ENCODE data around the gene GPX7.
A peak's percentile ranks its signal among the peaks of the same experiment; 100 is the strongest.

Gene GPX7

GRCh38 chr1:52635321-52636089 lies 33.3 kb downstream of the GPX7 start:
- Histone ChIP-seq H3K27me3 (replicated peaks; ENCODE audit: control insufficient read depth, insufficient read depth, low read length, poor library complexity, severe bottlenecking) (no peaks in the 10 kb centered on the region), H3K27ac (ENCODE audit: insufficient read depth, low read length, poor library complexity, severe bottlenecking) (peak overlapping the region; percentile 87), H3K4me3 (ENCODE audit: insufficient read depth, low read depth, low read length, poor library complexity, severe bottlenecking) (no peak overlapping the region), H3K36me3 (ENCODE audit: control insufficient read depth, insufficient read depth, low read length) (no peaks in the 10 kb centered on the region), H3K9me3 (ENCODE audit: control insufficient read depth, low read length) (no peaks in the 10 kb centered on the region), H3K4me1 (ENCODE audit: control insufficient read depth, insufficient read depth, low read length, poor library complexity, severe bottlenecking) (peaks cover 66% of the 10 kb centered on the region)
- no peak for DNase-seq

GRCh38 chr1:52636721-52637695 lies 34.8 kb downstream of the GPX7 start:
- H3K4me1 ChIP-seq (ENCODE audit: control insufficient read depth, insufficient read depth, low read length, poor library complexity, severe bottlenecking), result peaks cover 68% of the 10 kb centered on the region
- no peaks in the 10 kb centered on the region for H3K9me3 ChIP-seq (ENCODE audit: control insufficient read depth, low read length)
- peak overlapping the region; percentile 87 for H3K27ac ChIP-seq (ENCODE audit: insufficient read depth, low read length, poor library complexity, severe bottlenecking)
- H3K36me3 ChIP-seq (ENCODE audit: control insufficient read depth, insufficient read depth, low read length), result no peaks in the 10 kb centered on the region
- peak overlapping the region; percentile 0 for H3K4me3 ChIP-seq (ENCODE audit: insufficient read depth, low read depth, low read length, poor library complexity, severe bottlenecking)
- H3K27me3 ChIP-seq (replicated peaks; ENCODE audit: control insufficient read depth, insufficient read depth, low read length, poor library complexity, severe bottlenecking), result no peaks in the 10 kb centered on the region
- DNase-seq, result peak; percentile 56 to 69 (median 65)

GRCh38 chr1:52637946-52638345 lies 35.8 kb downstream of the GPX7 start:
- no peak for DNase-seq
- Histone ChIP-seq H3K27me3 (replicated peaks; ENCODE audit: control insufficient read depth, insufficient read depth, low read length, poor library complexity, severe bottlenecking) (no peaks in the 10 kb centered on the region), H3K27ac (ENCODE audit: insufficient read depth, low read length, poor library complexity, severe bottlenecking) (peak overlapping the region; percentile 87), H3K9me3 (ENCODE audit: control insufficient read depth, low read length) (no peaks in the 10 kb centered on the region), H3K36me3 (ENCODE audit: control insufficient read depth, insufficient read depth, low read length) (peaks cover 5% of the 10 kb centered on the region), H3K4me1 (ENCODE audit: control insufficient read depth, insufficient read depth, low read length, poor library complexity, severe bottlenecking) (peaks cover 59% of the 10 kb centered on the region), H3K4me3 (ENCODE audit: insufficient read depth, low read depth, low read length, poor library complexity, severe bottlenecking) (no peak overlapping the region)

GRCh38 chr1:52640697-52641096 lies 38.5 kb downstream of the GPX7 start:
- Histone ChIP-seq H3K36me3 (ENCODE audit: control insufficient read depth, insufficient read depth, low read length) (peaks cover 14% of the 10 kb centered on the region), H3K4me3 (ENCODE audit: insufficient read depth, low read depth, low read length, poor library complexity, severe bottlenecking) (no peak overlapping the region), H3K27me3 (replicated peaks; ENCODE audit: control insufficient read depth, insufficient read depth, low read length, poor library complexity, severe bottlenecking) (no peaks in the 10 kb centered on the region), H3K27ac (ENCODE audit: insufficient read depth, low read length, poor library complexity, severe bottlenecking) (no peak overlapping the region), H3K9me3 (ENCODE audit: control insufficient read depth, low read length) (no peaks in the 10 kb centered on the region), H3K4me1 (ENCODE audit: control insufficient read depth, insufficient read depth, low read length, poor library complexity, severe bottlenecking) (peaks cover 35% of the 10 kb centered on the region)
- DNase-seq, result no peak

- H3K4me3 ChIP-seq (ENCODE audit: insufficient read depth, low read depth, low read length, poor library complexity, severe bottlenecking), result no peak overlapping the region
- DNase-seq, result no peak
- H3K9me3 ChIP-seq (ENCODE audit: control insufficient read depth, low read length), result no peaks in the 10 kb centered on the region
- peaks cover 35% of the 10 kb centered on the region for H3K4me1 ChIP-seq (ENCODE audit: control insufficient read depth, insufficient read depth, low read length, poor library complexity, severe bottlenecking)
- peaks cover 15% of the 10 kb centered on the region for H3K36me3 ChIP-seq (ENCODE audit: control insufficient read depth, insufficient read depth, low read length)
- no peaks in the 10 kb centered on the region for H3K27me3 ChIP-seq (replicated peaks; ENCODE audit: control insufficient read depth, insufficient read depth, low read length, poor library complexity, severe bottlenecking)
- H3K27ac ChIP-seq (ENCODE audit: insufficient read depth, low read length, poor library complexity, severe bottlenecking), result no peak overlapping the region
Observed at GRCh38 chr1:52641307-52641706, 39.1 kb downstream of the GPX7 start.

GRCh38 chr1:52645261-52645660 lies 43.1 kb downstream of the GPX7 start:
- no peak for DNase-seq
- H3K4me3 ChIP-seq (ENCODE audit: insufficient read depth, low read depth, low read length, poor library complexity, severe bottlenecking), result no peak overlapping the region
- H3K9me3 ChIP-seq (ENCODE audit: control insufficient read depth, low read length), result no peaks in the 10 kb centered on the region
- no peak overlapping the region for H3K27ac ChIP-seq (ENCODE audit: insufficient read depth, low read length, poor library complexity, severe bottlenecking)
- H3K36me3 ChIP-seq (ENCODE audit: control insufficient read depth, insufficient read depth, low read length), result peaks cover 27% of the 10 kb centered on the region
- H3K4me1 ChIP-seq (ENCODE audit: control insufficient read depth, insufficient read depth, low read length, poor library complexity, severe bottlenecking), result peaks cover 9% of the 10 kb centered on the region
- H3K27me3 ChIP-seq (replicated peaks; ENCODE audit: control insufficient read depth, insufficient read depth, low read length, poor library complexity, severe bottlenecking), result no peaks in the 10 kb centered on the region

GRCh38 chr1:52651904-52652303 lies 49.7 kb downstream of the GPX7 start:
- Histone ChIP-seq H3K27ac (ENCODE audit: insufficient read depth, low read length, poor library complexity, severe bottlenecking) (no peak overlapping the region), H3K27me3 (replicated peaks; ENCODE audit: control insufficient read depth, insufficient read depth, low read length, poor library complexity, severe bottlenecking) (no peaks in the 10 kb centered on the region), H3K36me3 (ENCODE audit: control insufficient read depth, insufficient read depth, low read length) (peaks cover 19% of the 10 kb centered on the region), H3K9me3 (ENCODE audit: control insufficient read depth, low read length) (no peaks in the 10 kb centered on the region), H3K4me3 (ENCODE audit: insufficient read depth, low read depth, low read length, poor library complexity, severe bottlenecking) (no peak overlapping the region), H3K4me1 (ENCODE audit: control insufficient read depth, insufficient read depth, low read length, poor library complexity, severe bottlenecking) (no peaks in the 10 kb centered on the region)
- DNase-seq, result no peak

GRCh38 chr1:52653207-52653849 lies 51.2 kb downstream of the GPX7 start:
- H3K27ac ChIP-seq (ENCODE audit: insufficient read depth, low read length, poor library complexity, severe bottlenecking), result no peak overlapping the region
- H3K9me3 ChIP-seq (ENCODE audit: control insufficient read depth, low read length), result no peaks in the 10 kb centered on the region
- peaks cover 21% of the 10 kb centered on the region for H3K36me3 ChIP-seq (ENCODE audit: control insufficient read depth, insufficient read depth, low read length)
- no peak for DNase-seq
- no peaks in the 10 kb centered on the region for H3K27me3 ChIP-seq (replicated peaks; ENCODE audit: control insufficient read depth, insufficient read depth, low read length, poor library complexity, severe bottlenecking)
- H3K4me1 ChIP-seq (ENCODE audit: control insufficient read depth, insufficient read depth, low read length, poor library complexity, severe bottlenecking), result no peaks in the 10 kb centered on the region
- H3K4me3 ChIP-seq (ENCODE audit: insufficient read depth, low read depth, low read length, poor library complexity, severe bottlenecking), result no peak overlapping the region

- no peaks in the 10 kb centered on the region for H3K27me3 ChIP-seq (replicated peaks; ENCODE audit: control insufficient read depth, insufficient read depth, low read length, poor library complexity, severe bottlenecking)
Observed at GRCh38 chr1:52654063-52654462, 51.9 kb downstream of the GPX7 start.

More at GRCh38 chr1:52654063-52654462, 51.9 kb downstream of the GPX7 start:
- H3K9me3 ChIP-seq (ENCODE audit: control insufficient read depth, low read length), result no peaks in the 10 kb centered on the region
- peaks cover 13% of the 10 kb centered on the region for H3K36me3 ChIP-seq (ENCODE audit: control insufficient read depth, insufficient read depth, low read length)
- no peaks in the 10 kb centered on the region for H3K4me1 ChIP-seq (ENCODE audit: control insufficient read depth, insufficient read depth, low read length, poor library complexity, severe bottlenecking)
- H3K4me3 ChIP-seq (ENCODE audit: insufficient read depth, low read depth, low read length, poor library complexity, severe bottlenecking), result no peak overlapping the region
- no peak for DNase-seq
- H3K27ac ChIP-seq (ENCODE audit: insufficient read depth, low read length, poor library complexity, severe bottlenecking), result no peak overlapping the region
